ENCODE data around the gene EPN2.

EPN2 gene

DNA sequence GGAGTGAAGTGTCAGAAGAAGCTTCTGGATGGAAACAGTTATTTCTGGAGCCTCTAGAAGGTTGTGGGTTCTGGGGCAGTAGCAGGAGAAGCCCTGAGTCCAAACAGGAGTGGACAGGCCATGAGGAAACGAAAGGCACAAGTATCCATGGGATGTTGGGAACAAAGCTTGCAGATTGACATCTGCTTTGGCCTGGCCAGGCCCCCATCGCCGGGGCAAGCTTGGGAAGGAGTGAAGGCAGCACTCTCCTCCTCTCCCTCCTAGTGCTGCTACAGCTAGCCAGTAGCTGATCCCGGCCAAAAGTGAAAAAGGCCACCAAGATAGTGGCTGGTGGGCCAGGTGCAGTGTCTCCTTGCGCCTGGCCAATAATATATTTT, 85.0 kb downstream of the EPN2 start:
- Mint-ChIP-seq H3K9me3 (peaks cover 13% of the 10 kb centered on the region), H3K36me3 (ENCODE audit: low read depth) (no peaks in the 10 kb centered on the region), H3K27ac (no peak overlapping the region), H3K27me3 (ENCODE audit: low read depth) (peaks cover 7% of the 10 kb centered on the region), H3K4me1 (ENCODE audit: low read depth) (no peaks in the 10 kb centered on the region), H3K4me3 (no peak overlapping the region)
- DNase-seq (ENCODE audit: low spot score) = no peak

DNA sequence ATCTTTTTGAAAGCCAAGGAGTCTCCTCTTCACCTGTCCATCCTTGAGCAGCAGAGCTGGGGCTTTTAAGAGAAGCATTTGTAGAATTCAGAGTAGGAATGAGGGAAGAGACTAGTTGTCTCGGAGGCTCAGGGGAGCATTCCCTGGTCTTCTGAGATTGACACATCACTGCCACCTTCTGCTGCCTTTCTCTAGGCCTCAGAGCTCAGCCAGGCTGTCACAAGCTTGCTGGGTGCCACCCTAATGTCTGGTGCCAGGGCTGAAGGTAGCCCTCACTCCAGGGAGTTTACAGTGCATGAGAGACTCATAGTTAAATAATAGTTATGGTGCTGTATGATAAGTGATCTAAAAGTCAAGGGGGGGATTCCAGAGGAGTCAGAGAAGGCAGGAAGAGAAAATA, 85.7 kb downstream of the EPN2 start:
- DNase-seq (ENCODE audit: low spot score) = no peak
- H3K36me3 Mint-ChIP-seq (ENCODE audit: low read depth) = no peaks in the 10 kb centered on the region
- no peak overlapping the region for H3K27ac Mint-ChIP-seq
- H3K9me3 Mint-ChIP-seq = peaks cover 13% of the 10 kb centered on the region
- peaks cover 7% of the 10 kb centered on the region for H3K27me3 Mint-ChIP-seq (ENCODE audit: low read depth)
- no peaks in the 10 kb centered on the region for H3K4me1 Mint-ChIP-seq (ENCODE audit: low read depth)
- no peak overlapping the region for H3K4me3 Mint-ChIP-seq

DNA sequence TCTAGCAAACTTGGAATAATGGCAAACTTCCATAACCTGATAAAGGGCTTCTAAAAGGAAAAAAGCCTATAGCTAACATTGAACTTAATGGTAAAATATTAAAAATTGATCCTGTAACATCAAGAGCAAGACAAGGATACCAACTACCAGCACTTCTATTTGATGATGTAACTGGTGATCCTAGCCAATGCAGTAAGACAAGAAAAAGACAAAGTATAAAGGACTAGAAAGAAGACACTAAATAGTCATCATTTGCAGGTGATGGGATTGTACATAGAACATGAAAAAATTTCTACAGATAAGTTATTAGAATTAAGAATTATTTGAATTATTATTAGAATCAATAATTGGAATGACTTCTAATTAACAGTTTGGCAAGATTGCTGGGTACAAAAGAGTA, 88.4 kb downstream of the EPN2 start:
- no peaks in the 10 kb centered on the region for H3K36me3 Mint-ChIP-seq (ENCODE audit: low read depth)
- H3K27me3 Mint-ChIP-seq (ENCODE audit: low read depth) = peaks cover 7% of the 10 kb centered on the region
- no peaks in the 10 kb centered on the region for H3K4me1 Mint-ChIP-seq (ENCODE audit: low read depth)
- no peak overlapping the region for H3K4me3 Mint-ChIP-seq
- peaks cover 13% of the 10 kb centered on the region for H3K9me3 Mint-ChIP-seq
- H3K27ac Mint-ChIP-seq = no peak overlapping the region
- DNase-seq (ENCODE audit: low spot score) = no peak

DNA sequence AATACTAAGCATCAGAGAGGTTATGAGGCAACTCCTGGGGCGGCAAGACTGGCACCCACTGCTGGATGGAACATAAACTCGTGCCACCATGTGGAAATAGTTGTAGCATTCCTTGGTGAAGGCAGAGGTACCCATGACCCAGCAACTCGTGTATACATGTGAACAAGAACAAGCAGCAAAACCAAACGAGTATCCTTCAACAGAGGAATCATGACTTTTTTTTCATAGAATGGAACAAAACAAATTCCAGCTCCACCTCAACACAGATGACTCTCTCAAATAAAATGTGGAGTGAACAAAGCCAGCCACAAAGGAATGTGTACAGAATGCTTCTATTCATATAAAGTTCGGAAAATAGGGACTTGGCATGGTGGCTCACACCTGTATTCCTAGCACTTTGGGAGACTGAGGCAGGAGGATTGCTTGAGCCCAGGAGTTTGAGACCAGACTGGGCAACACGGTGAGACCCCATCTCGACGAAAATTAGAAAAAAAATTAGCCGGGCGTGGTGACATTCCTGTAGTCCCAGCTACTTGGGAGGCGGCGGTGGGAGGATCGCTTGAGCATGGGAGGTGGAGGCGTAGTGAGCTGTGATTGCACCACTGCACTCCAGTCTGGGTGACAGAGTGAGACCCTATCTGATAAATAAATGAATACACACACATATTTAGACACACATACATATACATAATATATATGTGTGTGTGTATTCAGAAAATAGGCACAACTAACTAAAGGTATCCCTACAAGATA, 90.0 kb downstream of the EPN2 start:
- no peak overlapping the region for H3K4me3 Mint-ChIP-seq
- no peaks in the 10 kb centered on the region for H3K4me1 Mint-ChIP-seq (ENCODE audit: low read depth)
- peaks cover 7% of the 10 kb centered on the region for H3K27me3 Mint-ChIP-seq (ENCODE audit: low read depth)
- H3K27ac Mint-ChIP-seq = no peak overlapping the region
- DNase-seq (ENCODE audit: low spot score) = no peak
- H3K9me3 Mint-ChIP-seq = peaks cover 13% of the 10 kb centered on the region
- no peaks in the 10 kb centered on the region for H3K36me3 Mint-ChIP-seq (ENCODE audit: low read depth)

DNA sequence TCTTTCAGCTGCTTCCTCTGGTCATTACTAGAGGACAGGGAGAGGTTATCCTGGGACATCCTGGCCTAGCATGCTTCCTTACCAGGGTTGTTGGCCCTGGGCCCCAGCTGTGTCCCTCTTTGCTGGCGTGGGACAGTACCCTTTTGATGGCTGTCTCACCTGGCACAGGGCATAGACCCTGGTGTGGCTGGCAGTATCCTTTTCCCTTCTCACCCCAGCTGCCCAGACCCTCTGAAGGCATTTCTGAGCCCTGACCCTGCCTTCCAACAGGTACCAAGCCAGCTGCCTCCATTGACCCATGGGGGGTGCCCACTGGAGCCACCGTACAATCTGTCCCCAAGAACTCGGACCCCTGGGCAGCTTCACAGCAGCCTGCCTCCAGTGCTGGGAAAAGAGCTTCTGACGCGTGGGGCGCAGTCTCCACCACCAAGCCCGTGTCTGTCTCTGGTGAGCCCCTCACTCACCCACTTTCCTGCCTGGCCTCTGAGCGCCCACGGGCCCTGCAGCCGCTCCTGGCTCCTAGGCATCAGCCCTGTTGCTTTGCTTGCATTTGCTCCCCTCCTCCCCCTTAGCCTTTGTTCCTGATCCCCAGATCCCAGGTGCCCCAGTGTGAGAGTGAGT, 91.4 kb downstream of the EPN2 start:
- H3K27me3 Mint-ChIP-seq (ENCODE audit: low read depth) = peaks cover 7% of the 10 kb centered on the region
- H3K36me3 Mint-ChIP-seq (ENCODE audit: low read depth) = no peaks in the 10 kb centered on the region
- DNase-seq (ENCODE audit: low spot score) = no peak
- no peak overlapping the region for H3K4me3 Mint-ChIP-seq
- H3K9me3 Mint-ChIP-seq = peaks cover 13% of the 10 kb centered on the region
- H3K4me1 Mint-ChIP-seq (ENCODE audit: low read depth) = no peaks in the 10 kb centered on the region
- no peak overlapping the region for H3K27ac Mint-ChIP-seq

DNA sequence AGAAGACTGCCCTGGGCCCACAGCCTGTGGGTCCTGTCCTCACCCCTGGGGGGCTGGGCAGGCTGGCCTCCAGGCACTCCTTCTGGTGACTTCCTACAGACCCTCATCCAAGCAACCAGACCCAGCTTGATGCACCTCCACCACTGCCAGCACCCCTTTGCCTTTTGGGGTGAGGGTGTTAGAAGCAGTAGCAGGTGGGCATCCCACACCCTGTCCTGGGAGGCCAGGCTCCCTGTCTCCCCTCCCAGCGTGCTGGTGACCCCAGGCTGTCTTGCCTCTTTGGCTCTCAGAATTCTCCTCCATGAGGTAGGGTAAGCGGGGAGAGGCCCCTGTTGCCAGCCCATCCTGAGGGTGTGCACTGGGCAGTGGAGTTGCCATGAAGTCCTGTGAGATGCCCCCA, 92.0 kb downstream of the EPN2 start:
- Mint-ChIP-seq H3K9me3 (peaks cover 13% of the 10 kb centered on the region), H3K4me1 (ENCODE audit: low read depth) (no peaks in the 10 kb centered on the region), H3K4me3 (no peak overlapping the region), H3K36me3 (ENCODE audit: low read depth) (no peaks in the 10 kb centered on the region), H3K27ac (no peak overlapping the region), H3K27me3 (ENCODE audit: low read depth) (peaks cover 4% of the 10 kb centered on the region)
- no peak for DNase-seq (ENCODE audit: low spot score)

DNA sequence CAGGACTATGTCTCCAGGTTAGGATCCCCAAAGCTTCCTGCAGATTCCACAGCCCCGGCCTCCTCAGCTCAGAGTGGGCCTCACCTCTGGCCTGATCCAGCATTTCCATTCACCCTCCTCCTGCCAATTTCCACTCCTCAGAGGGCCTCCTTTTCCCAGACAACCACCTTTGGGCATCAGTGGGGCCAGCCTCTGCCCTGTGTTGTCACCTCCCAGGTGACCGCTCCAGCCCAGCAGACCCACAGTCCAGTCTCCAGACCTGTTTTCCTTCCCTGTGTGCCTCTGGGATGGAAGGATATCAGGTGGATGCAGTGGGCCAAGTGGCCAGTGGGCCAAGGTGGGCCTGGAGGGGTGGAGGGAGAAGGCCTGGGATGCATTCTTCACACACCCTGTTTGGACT, 92.7 kb downstream of the EPN2 start:
- Mint-ChIP-seq H3K4me3 (no peak overlapping the region), H3K36me3 (ENCODE audit: low read depth) (no peaks in the 10 kb centered on the region), H3K27me3 (ENCODE audit: low read depth) (peaks cover 4% of the 10 kb centered on the region), H3K4me1 (ENCODE audit: low read depth) (no peaks in the 10 kb centered on the region), H3K27ac (no peak overlapping the region), H3K9me3 (peaks cover 13% of the 10 kb centered on the region)
- no peak for DNase-seq (ENCODE audit: low spot score)

DNA sequence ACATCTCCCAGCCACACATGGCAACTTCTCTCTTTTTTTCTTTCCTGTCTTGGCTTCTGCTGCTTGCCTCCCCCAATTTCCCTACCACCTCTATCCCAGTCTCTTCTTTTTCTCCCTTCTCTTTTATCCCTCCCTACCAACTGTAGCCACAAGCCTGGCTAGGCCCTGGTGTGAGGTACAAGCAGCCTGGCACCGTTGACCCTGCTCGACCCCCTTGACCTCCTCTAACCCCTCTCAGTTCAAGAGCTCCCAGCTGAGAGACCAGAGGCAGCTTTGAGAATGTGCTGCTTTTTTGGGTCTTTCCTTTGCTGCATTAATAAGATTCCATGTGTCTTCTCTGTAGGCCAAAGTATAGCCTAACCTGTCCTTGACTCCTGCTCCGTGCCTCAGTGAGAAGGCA, 93.1 kb downstream of the EPN2 start:
- peaks cover 4% of the 10 kb centered on the region for H3K27me3 Mint-ChIP-seq (ENCODE audit: low read depth)
- H3K27ac Mint-ChIP-seq = no peak overlapping the region
- DNase-seq (ENCODE audit: low spot score) = no peak
- H3K4me1 Mint-ChIP-seq (ENCODE audit: low read depth) = no peaks in the 10 kb centered on the region
- no peaks in the 10 kb centered on the region for H3K36me3 Mint-ChIP-seq (ENCODE audit: low read depth)
- peaks cover 9% of the 10 kb centered on the region for H3K9me3 Mint-ChIP-seq
- H3K4me3 Mint-ChIP-seq = no peak overlapping the region

DNA sequence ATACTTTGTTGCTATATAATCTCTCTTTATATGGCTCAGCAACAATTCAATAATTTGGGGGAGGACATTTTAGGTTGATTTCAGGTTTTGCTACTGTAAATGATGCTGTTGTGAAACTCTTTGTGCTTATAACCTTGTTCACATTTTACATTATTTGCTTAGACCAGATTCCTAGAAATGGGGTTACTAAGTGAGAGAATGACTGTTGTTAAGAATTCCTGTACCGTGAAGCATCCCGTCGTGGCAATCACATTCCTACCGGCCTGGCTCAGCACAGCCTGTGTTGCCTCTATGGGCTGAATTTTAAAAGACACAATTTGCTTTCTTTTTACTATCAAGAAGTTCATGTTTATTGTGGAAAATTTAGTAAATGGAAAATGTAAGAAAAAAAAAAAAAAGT, 94.0 kb downstream of the EPN2 start:
- peaks cover 4% of the 10 kb centered on the region for H3K27me3 Mint-ChIP-seq (ENCODE audit: low read depth)
- H3K9me3 Mint-ChIP-seq = peaks cover under 1% of the 10 kb centered on the region
- no peak overlapping the region for H3K27ac Mint-ChIP-seq
- no peak for DNase-seq (ENCODE audit: low spot score)
- no peak overlapping the region for H3K4me3 Mint-ChIP-seq
- no peaks in the 10 kb centered on the region for H3K36me3 Mint-ChIP-seq (ENCODE audit: low read depth)
- no peaks in the 10 kb centered on the region for H3K4me1 Mint-ChIP-seq (ENCODE audit: low read depth)

DNA sequence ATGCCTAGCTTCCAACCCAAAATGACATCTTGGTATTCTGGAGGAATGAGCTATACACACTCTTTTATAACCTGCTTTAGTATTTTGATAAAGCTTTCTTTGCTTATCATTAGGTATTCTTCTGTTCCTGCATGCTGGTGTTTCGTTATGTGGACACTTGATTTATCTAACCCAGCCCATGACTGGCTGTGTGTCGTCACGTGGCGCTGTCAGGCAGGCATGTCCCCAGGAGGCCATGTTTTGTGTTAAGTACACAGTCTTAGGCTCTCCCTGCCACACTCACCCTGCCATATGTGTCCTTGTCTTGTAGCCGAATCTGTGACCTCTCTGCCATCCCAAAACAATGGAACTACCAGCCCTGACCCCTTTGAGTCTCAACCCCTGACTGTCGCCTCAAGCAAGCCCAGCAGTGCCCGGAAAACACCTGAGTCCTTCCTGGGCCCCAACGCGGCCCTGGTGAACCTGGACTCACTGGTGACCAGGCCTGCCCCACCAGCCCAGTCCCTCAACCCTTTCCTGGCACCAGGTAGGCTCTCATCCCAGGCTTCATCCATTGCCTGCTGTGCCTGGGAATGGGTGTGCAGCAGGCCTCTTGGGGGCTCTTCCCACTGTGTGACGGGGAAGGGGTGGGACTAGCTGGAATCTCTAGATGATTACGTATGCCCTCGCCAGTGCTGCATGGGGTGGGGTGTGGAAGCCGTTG, 94.5 kb downstream of the EPN2 start:
- no peak for DNase-seq (ENCODE audit: low spot score)
- no peaks in the 10 kb centered on the region for H3K4me1 Mint-ChIP-seq (ENCODE audit: low read depth)
- peaks cover 3% of the 10 kb centered on the region for H3K27me3 Mint-ChIP-seq (ENCODE audit: low read depth)
- H3K9me3 Mint-ChIP-seq = no peaks in the 10 kb centered on the region
- no peak overlapping the region for H3K4me3 Mint-ChIP-seq
- no peak overlapping the region for H3K27ac Mint-ChIP-seq
- no peaks in the 10 kb centered on the region for H3K36me3 Mint-ChIP-seq (ENCODE audit: low read depth)

DNA sequence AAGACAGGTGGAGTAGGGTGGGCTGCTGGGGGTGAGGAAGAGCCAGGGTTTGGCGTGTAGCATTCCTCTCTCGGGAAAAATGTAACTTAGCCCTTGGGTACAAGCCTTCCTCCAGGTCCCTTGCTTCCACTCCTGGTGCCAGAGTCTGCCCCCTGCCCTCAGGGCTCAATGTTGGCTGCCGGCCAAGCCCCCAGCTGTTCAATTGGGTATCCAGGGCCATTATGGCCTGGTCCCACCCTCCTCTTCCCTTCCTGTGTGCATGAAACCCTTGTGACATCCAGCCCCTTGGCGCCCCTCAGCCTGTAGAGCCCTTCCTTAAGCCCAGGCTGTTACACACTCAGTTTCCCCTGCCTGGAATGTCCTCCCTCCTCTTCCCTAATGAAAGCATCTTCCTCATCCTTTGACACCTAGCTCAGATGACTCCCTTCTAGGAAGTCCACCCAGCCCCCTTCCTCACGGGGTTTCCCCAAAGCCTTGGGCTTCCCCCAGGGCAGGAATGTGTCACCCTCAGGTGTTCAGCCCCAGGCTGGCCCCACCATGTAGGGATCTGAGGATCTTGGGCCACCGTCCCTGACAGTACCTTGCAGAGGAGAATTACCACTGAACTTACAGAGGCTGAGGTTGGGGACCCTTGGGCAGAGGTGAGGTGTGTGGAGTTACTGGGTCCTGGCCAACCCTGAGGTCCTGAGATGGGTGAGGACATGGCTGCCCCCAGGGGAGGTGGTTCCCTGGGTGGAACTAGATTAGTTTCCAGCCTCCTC, 95.4 kb downstream of the EPN2 start:
- no peaks in the 10 kb centered on the region for H3K9me3 Mint-ChIP-seq
- H3K27ac Mint-ChIP-seq = no peak overlapping the region
- H3K4me1 Mint-ChIP-seq (ENCODE audit: low read depth) = no peaks in the 10 kb centered on the region
- no peaks in the 10 kb centered on the region for H3K27me3 Mint-ChIP-seq (ENCODE audit: low read depth)
- no peak for DNase-seq (ENCODE audit: low spot score)
- H3K4me3 Mint-ChIP-seq = no peak overlapping the region
- H3K36me3 Mint-ChIP-seq (ENCODE audit: low read depth) = no peaks in the 10 kb centered on the region

DNA sequence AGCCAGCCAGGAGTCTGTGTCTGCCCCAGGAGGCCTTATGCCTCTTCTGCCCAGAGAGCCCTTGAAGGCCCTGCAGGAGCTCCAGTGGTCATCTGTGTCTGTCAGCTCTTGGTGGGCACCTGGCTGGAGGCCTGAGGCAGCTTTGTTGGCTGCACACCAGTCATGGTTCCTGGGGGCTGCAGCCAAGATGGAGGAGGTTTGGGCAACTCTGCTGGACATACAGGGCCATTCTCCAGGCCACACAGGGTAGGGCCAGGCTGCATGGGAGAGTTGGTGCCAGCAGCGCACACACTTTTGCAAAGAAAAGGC, 95.9 kb downstream of the EPN2 start:
- no peak for DNase-seq (ENCODE audit: low spot score)
- no peak overlapping the region for H3K27ac Mint-ChIP-seq
- no peaks in the 10 kb centered on the region for H3K27me3 Mint-ChIP-seq (ENCODE audit: low read depth)

DNA sequence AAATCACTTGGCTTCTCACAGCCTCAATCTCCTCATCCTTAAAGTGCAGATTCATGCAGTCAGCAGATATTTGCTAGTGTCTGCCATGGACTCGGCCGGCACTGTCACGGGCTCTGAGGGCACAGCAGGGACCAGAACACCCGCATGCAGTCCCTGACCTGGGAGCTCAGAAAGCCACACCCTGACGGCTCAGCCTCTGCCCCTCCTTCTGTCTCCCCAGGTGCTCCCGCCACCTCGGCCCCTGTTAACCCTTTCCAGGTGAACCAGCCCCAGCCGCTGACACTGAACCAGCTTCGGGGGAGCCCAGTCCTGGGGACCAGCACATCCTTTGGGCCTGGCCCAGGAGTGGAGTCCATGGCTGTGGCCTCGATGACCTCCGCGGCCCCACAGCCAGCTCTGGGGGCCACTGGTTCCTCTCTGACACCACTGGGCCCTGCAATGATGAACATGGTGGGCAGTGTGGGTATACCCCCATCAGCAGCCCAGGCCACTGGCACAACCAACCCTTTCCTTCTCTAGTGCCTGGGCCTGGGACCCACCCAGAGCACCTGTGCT, 96.6 kb downstream of the EPN2 start:
- DNase-seq (ENCODE audit: low spot score) = no peak

More for the DNA sequence above, 95.9 kb downstream of the EPN2 start:
- Mint-ChIP-seq H3K4me1 (ENCODE audit: low read depth) (no peaks in the 10 kb centered on the region), H3K36me3 (ENCODE audit: low read depth) (no peaks in the 10 kb centered on the region), H3K9me3 (no peaks in the 10 kb centered on the region), H3K4me3 (no peak overlapping the region)

DNA sequence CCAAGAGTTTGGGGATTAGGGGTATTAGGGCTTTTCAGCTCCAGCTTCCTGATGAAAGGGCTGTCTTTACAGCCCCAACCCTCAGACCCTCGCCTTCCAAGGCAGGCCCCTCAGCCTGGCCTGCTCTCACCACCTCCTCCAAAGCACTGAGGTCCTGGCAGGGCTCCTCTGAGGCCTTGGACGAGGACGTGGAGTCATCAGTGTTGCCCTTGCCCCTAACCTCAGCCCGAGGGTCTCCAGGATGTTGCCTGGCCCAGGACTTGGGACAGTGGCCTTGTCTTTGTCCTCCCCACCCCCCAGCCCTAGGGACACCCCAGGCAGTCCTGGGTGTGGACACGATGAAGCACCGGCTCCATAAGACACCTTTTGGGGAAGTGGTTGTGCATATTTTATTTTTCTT, 97.2 kb downstream of the EPN2 start:
- Mint-ChIP-seq H3K27ac (no peak overlapping the region), H3K27me3 (ENCODE audit: low read depth) (no peaks in the 10 kb centered on the region), H3K4me1 (ENCODE audit: low read depth) (no peaks in the 10 kb centered on the region), H3K36me3 (ENCODE audit: low read depth) (no peaks in the 10 kb centered on the region), H3K4me3 (no peak overlapping the region), H3K9me3 (no peaks in the 10 kb centered on the region)
- no peak for DNase-seq (ENCODE audit: low spot score)

More for the DNA sequence above, 96.6 kb downstream of the EPN2 start:
- no peaks in the 10 kb centered on the region for H3K4me1 Mint-ChIP-seq (ENCODE audit: low read depth)
- no peaks in the 10 kb centered on the region for H3K9me3 Mint-ChIP-seq
- no peaks in the 10 kb centered on the region for H3K36me3 Mint-ChIP-seq (ENCODE audit: low read depth)
- H3K27ac Mint-ChIP-seq = no peak overlapping the region
- H3K4me3 Mint-ChIP-seq = no peak overlapping the region
- H3K27me3 Mint-ChIP-seq (ENCODE audit: low read depth) = no peaks in the 10 kb centered on the region
